ENCODE results near the gene GRB10. TPM values are rescaled to one million over a fixed set of nuclear protein-coding genes. Genes with fewer than 3 reads are reported as not detected.
A peak's percentile ranks its signal among the peaks of the same experiment; 100 is the strongest.

GRB10 gene
- 10 to 100 TPM; 10.3 to 15.1 TPM for total RNA-seq

- Histone ChIP-seq H3K9me3 (no peaks in the 10 kb centered on the region), H3K4me3 (peak within 1 kb of the TSS; percentile 36), H3K27me3 (peaks cover 7% of the 10 kb centered on the region), H3K9ac (ENCODE audit: low read depth in 2 of 2, low read length in 2 of 2) (peak within 1 kb of the TSS in 1 of 2 donors; percentile 3), H3K4me1 (no peaks in the 10 kb centered on the region), H3K36me3 (no peaks in the 10 kb centered on the region), H3K27ac (no peak within 1 kb of the TSS)
- intact Hi-C loops (cut with DNase I) = no loop called here
- no peak for TF ChIP-seq CTCF (IDR thresholded peaks at IDR 0.05)
- DNase-seq = no peak
These were observed at the start of gene GRB10 for GRCh38 chr7:50782375-50783208. GRB10 (minus strand) TSS chr7:50782896; CDS start chr7:50732322, 50,574 bp downstream.

- Histone ChIP-seq H3K27me3 (no peaks in the 10 kb centered on the region), H3K4me3 (no peak overlapping the region), H3K36me3 (no peaks in the 10 kb centered on the region), H3K27ac (no peak overlapping the region), H3K9ac (ENCODE audit: low read depth in 2 of 2, low read length in 2 of 2) (no peak overlapping the region), H3K9me3 (no peaks in the 10 kb centered on the region), H3K4me1 (no peaks in the 10 kb centered on the region)
- DNase-seq = no peak
- intact Hi-C loops (cut with DNase I) = no loop called here
- no peak for TF ChIP-seq CTCF (IDR thresholded peaks at IDR 0.05)
These were observed 46.1 kb upstream of the GRB10 start for GRCh38 chr7:50828801-50829200.

- Histone ChIP-seq H3K9me3 (no peaks in the 10 kb centered on the region), H3K9ac (ENCODE audit: low read depth in 2 of 2, low read length in 2 of 2) (no peak overlapping the region), H3K36me3 (no peaks in the 10 kb centered on the region), H3K4me1 (no peaks in the 10 kb centered on the region), H3K4me3 (no peak overlapping the region), H3K27ac (no peak overlapping the region), H3K27me3 (no peaks in the 10 kb centered on the region)
- TF ChIP-seq CTCF (IDR thresholded peaks at IDR 0.05) = no peak
- DNase-seq = no peak
- intact Hi-C loops (cut with DNase I) = no loop called here
These were observed 45.4 kb upstream of the GRB10 start for GRCh38 chr7:50828116-50828515.

- Histone ChIP-seq H3K27ac (no peak overlapping the region), H3K4me1 (no peaks in the 10 kb centered on the region), H3K27me3 (no peaks in the 10 kb centered on the region), H3K9me3 (no peaks in the 10 kb centered on the region), H3K36me3 (no peaks in the 10 kb centered on the region), H3K9ac (ENCODE audit: low read depth in 2 of 2, low read length in 2 of 2) (no peak overlapping the region), H3K4me3 (no peak overlapping the region)
- intact Hi-C loops (cut with DNase I) = no loop called here
- peak; percentile 3 for DNase-seq
- TF ChIP-seq CTCF (IDR thresholded peaks at IDR 0.05) = no peak
These were observed 44.6 kb upstream of the GRB10 start for GRCh38 chr7:50827281-50827680.

GRCh38 chr7:50826371-50827172, 43.9 kb upstream of the GRB10 start:
- Histone ChIP-seq H3K9ac (ENCODE audit: low read depth in 2 of 2, low read length in 2 of 2) (no peak overlapping the region), H3K4me1 (no peaks in the 10 kb centered on the region), H3K36me3 (no peaks in the 10 kb centered on the region), H3K27ac (no peak overlapping the region), H3K4me3 (no peak overlapping the region), H3K27me3 (no peaks in the 10 kb centered on the region), H3K9me3 (no peaks in the 10 kb centered on the region)
- TF ChIP-seq CTCF (IDR thresholded peaks at IDR 0.05) = no peak
- intact Hi-C loops (cut with DNase I) = no loop called here
- peak; percentile 3 for DNase-seq

Measured in colonic mucosa (tissue), 4 donors.